GM12878 (cell line): ENCODE measurements around the gene PRR18. TPM values are rescaled to one million over a fixed set of nuclear protein-coding genes. Genes with fewer than 3 reads are reported as not detected.

Experiments
- ATAC-seq: fragments of 200-7000 bp; cut with Tn5 transposase; 3 replicates; pipeline ENCODE4 v1.9.1; 2020; ENCODE audit warnings: mild to moderate bottlenecking, moderate library complexity
- BruUV-seq: library from RNA; stranded (reverse); fragments of 400-500 nt; replicated peaks from 2 replicates; lab custom pipeline; 2021; lab: Mats Ljungman, UMichigan
- CTCF ChIA-PET: fragments of 300-600 bp; sonication (Branson Sonifier 250); formaldehyde crosslinking; extraction: SDS; loops from one replicate; lab custom pipeline; 2021; ENCODE audit warnings: inconsistent platforms; lab: Yijun Ruan, JAX
- POLR2A ChIA-PET: fragments of 350-600 bp; formaldehyde crosslinking; extraction: SDS; loops from one replicate; lab custom pipeline; 2021; ENCODE audit warnings: inconsistent platforms; lab: Charles Lee
- RAD21 ChIA-PET: fragments of 300-600 bp; sonication (Branson Sonifier 250); formaldehyde crosslinking; loops from one replicate; lab custom pipeline; 2023; ENCODE audit warnings: antibody characterized with exemption; ENCODE audit not compliant: unreplicated experiment; lab: Charles Lee
- SMC1A ChIA-PET: fragments of 300-600 bp; sonication (Branson Sonifier 250); formaldehyde crosslinking; loops from one replicate; lab custom pipeline; 2023; ENCODE audit not compliant: unreplicated experiment, uncharacterized antibody; lab: Charles Lee
- DNase-seq: peaks from one replicate; pipeline ENCODE4 v3.0.0-alpha.2; 2011; ENCODE audit warnings: low read depth, low spot score
- FAIRE-seq: peaks from 3 replicates; lab custom pipeline; 2011; peaks lifted over from hg19 to GRCh38; lab: Jason Lieb, UNC
- H2AFZ ChIP-seq: 2 replicates; pipeline ENCODE4 v1.6.0; 2011; ENCODE audit warnings: low read depth, low read length, control low read depth; ENCODE audit not compliant: control insufficient read depth
- H3K27ac ChIP-seq: 2 replicates; pipeline ENCODE4 v1.5.1; 2011; ENCODE audit warnings: control low read depth; ENCODE audit not compliant: control insufficient read depth, insufficient read depth
- H3K27me3 ChIP-seq, 2 experiments: replicated peaks in 1 of 2; 2 replicates each; pipeline versions ENCODE4 v1.6.0 to v1.6.1; 2011; ENCODE audit warnings: low read length in 1 of 2; ENCODE audit not compliant: control insufficient read depth in 2 of 2, insufficient read depth in 2 of 2
- H3K36me3 ChIP-seq, 2 experiments: 2 replicates each; pipeline ENCODE4 v1.5.1; 2011; ENCODE audit warnings: low read length in 1 of 2; ENCODE audit not compliant: control insufficient read depth in 2 of 2, insufficient read depth in 2 of 2
- H3K4me1 ChIP-seq: 2 replicates; pipeline ENCODE4 v1.6.1; 2011; ENCODE audit warnings: mild to moderate bottlenecking, low read length, moderate library complexity, mixed read lengths; ENCODE audit not compliant: control insufficient read depth, insufficient read depth
- H3K4me2 ChIP-seq: 2 replicates; pipeline ENCODE4 v1.6.0; 2011; ENCODE audit warnings: control low read depth; ENCODE audit not compliant: control insufficient read depth, insufficient read depth
- H3K4me3 ChIP-seq: fragments of 200-600 bp; sonication (generic); 2 replicates; pipeline ENCODE4 v1.5.1; 2016
- H3K79me2 ChIP-seq: 2 replicates; pipeline ENCODE4 v1.6.0; 2011; ENCODE audit warnings: low read length; ENCODE audit not compliant: control insufficient read depth, insufficient read depth
- H3K9ac ChIP-seq: 2 replicates; pipeline ENCODE4 v1.8.0; 2011; ENCODE audit warnings: low read length, control low read depth, mixed read lengths; ENCODE audit not compliant: control insufficient read depth, insufficient read depth
- H3K9me3 ChIP-seq: replicated peaks from 3 replicates; pipeline ENCODE4 v1.5.1; 2011; ENCODE audit warnings: mild to moderate bottlenecking, low read length; ENCODE audit not compliant: control insufficient read depth, insufficient read depth
- H4K20me1 ChIP-seq: 2 replicates; pipeline ENCODE4 v1.6.0; 2011; ENCODE audit not compliant: control insufficient read depth, insufficient read depth
- EED ChIP-seq: sonication (generic); IDR thresholded peaks from 2 replicates; pipeline ENCODE4 v1.6.1; 2016; ENCODE audit warnings: antibody characterized with exemption, low read depth
- FOS ChIP-seq: IDR thresholded peaks from 3 replicates; pipeline ENCODE4 v1.6.1; 2011; ENCODE audit warnings: borderline replicate concordance; ENCODE audit not compliant: insufficient read length; ENCODE audit errors: extremely low read depth
- GATAD2B ChIP-seq: fragments of 450-650 bp; conservative IDR thresholded peaks from 2 replicates; pipeline ENCODE4 v1.6.1; 2017; ENCODE audit warnings: low read depth, mild to moderate bottlenecking, moderate library complexity
- IKZF1 ChIP-seq: fragments of 450-650 bp; conservative IDR thresholded peaks from 2 replicates; pipeline ENCODE4 v1.6.1; 2017; ENCODE audit warnings: antibody characterized with exemption, mild to moderate bottlenecking
- NRF1 ChIP-seq: conservative IDR thresholded peaks from 2 replicates; pipeline ENCODE4 v1.6.1; 2011; ENCODE audit warnings: mild to moderate bottlenecking, low read depth, low read length, improper control_type of control experiment
- POLR2A ChIP-seq: IDR thresholded peaks from 2 replicates; pipeline ENCODE4 v1.6.1; 2011; ENCODE audit warnings: low read depth, mild to moderate bottlenecking, low read length
- SREBF2 ChIP-seq: IDR thresholded peaks from 2 replicates; pipeline ENCODE4 v1.6.1; 2012; ENCODE audit warnings: mild to moderate bottlenecking, low read length
- ZBED1 ChIP-seq: IDR thresholded peaks from 2 replicates; pipeline ENCODE4 v1.6.1; 2016; ENCODE audit warnings: borderline replicate concordance
- ZSCAN29 ChIP-seq: fragments of 450-650 bp; IDR thresholded peaks from 2 replicates; pipeline ENCODE4 v1.6.1; 2017; ENCODE audit warnings: mild to moderate bottlenecking, moderate library complexity
- ZZZ3 ChIP-seq: IDR thresholded peaks from 2 replicates; pipeline ENCODE4 v1.6.1; 2011; ENCODE audit warnings: low read depth; ENCODE audit not compliant: control insufficient read depth, insufficient read length
- WGBS: methylation state at CpG from one replicate; pipeline ENCODE4 v1.1.6; 2016; ENCODE audit warnings: low lambda C conversion rate; ENCODE audit not compliant: insufficient replicate concordance, insufficient coverage; ENCODE audit errors: missing lambda C conversion rate; 5-methylcytosine and 5-hydroxymethylcytosine counted together
- in situ Hi-C: fragments of 300-500 bp; cut with MboI; formaldehyde crosslinking; loops from 9 replicates; pipeline ENCODE4 v1.14.3; 2018; ENCODE audit warnings: mixed read lengths
- intact Hi-C: fragments of 100-400 bp; cut with micrococcal nuclease; formaldehyde crosslinking; loops from one replicate; pipeline ENCODE4 v1.14.2; 2022; ENCODE audit not compliant: unreplicated experiment
- polyA plus RNA-seq, 11 experiments: library from polyadenylated mRNA; depleted of rRNA in 4 of 11; unstranded in 6 of 11; stranded (reverse) in 5 of 11; fragments of >200 nt; fragmentation: Nextera tagmentation in 4 of 11; fragmentation: Illumina TruSeq in 1 of 11; extraction: Ambion mirVana in 4 of 11; extraction: Trizol in 1 of 11; gene quantifications; 1 replicate in 1 of 11; 2 replicates in 10 of 11; pipeline versions ENCODE4 v1.2.1 to v1.2.3, GENCODE V29; 2011 to 2016; ENCODE audit warnings: inconsistent platforms in 2 of 11, missing spikeins in 2 of 11, low read depth in 1 of 11
- total RNA-seq, 4 experiments: library from RNA; depleted of rRNA in 3 of 4; stranded (reverse); fragments of >200 nt in 3 of 4; fragmentation: Illumina TruSeq in 1 of 4; extraction: Trizol in 1 of 4; gene quantifications; 2 replicates each; pipeline versions ENCODE4 v1.2.1 to v1.2.3, GENCODE V29; 2013 to 2021
- TF ChIP-seq, protein P1 (sequence below): fragments of 450-650 bp; IDR thresholded peaks from 2 replicates; pipeline ENCODE4 v1.6.1; 2017; ENCODE audit warnings: borderline replicate concordance
- TF ChIP-seq, protein P2 (sequence below): fragments of 450-650 bp; IDR thresholded peaks from 2 replicates; pipeline ENCODE4 v1.6.1; 2016; ENCODE audit warnings: mild to moderate bottlenecking
- TF ChIP-seq, protein P3 (sequence below): fragments of 450-650 bp; IDR thresholded peaks from 2 replicates; pipeline ENCODE4 v1.6.1; 2017; ENCODE audit warnings: low read depth, mild to moderate bottlenecking, moderate library complexity
- TF ChIP-seq, protein P4 (sequence below): IDR thresholded peaks from 2 replicates; pipeline ENCODE4 v1.6.1; 2012; ENCODE audit warnings: mild to moderate bottlenecking, low read depth, low read length

PRR18 gene
- total and polyA plus RNA-seq, 10 of the 15 experiments (the other 5 are each of a cell fraction or from before 2014, with no cell fraction given), result 0.13 to 8.2 (median 1.6) TPM

DNA sequence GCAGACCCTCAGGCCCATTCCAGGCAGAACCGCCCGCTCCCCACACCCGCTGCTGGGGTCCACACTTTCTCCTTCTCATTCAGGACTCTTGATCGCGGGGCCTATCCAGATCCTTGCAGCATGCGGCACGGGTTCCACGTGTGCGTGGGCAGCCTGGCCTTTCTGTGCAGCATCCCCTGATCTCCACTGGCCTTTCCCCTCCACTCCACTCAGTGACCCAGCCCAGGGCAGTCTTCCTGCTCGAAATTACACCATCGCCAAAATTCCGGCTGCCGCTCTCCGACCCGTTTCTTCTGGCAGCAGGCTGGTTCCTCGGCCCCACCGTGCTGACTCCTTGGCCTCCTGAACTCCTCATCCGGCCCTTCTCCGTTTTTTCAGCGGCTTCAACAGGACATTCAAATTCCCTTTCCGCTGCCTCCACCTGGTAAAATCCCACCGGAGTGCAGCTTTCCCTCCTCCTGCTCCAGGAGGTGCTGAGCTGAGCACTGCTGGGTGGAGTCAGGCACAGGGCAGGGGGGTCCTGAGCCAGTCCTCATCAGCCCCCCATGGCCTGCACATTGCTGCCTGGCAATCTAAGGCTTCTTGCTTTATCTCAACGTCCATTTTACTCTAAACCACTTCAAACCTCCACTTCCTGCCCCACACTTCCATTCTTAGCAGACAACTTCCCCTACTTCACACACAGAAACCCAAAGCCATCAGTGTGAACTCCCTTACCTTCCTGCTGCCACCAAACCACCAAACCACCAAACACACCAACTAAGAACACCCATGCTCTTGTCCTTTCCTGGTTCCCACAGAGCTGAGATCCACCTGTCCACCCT is 25.2 kb upstream of the PRR18 start:
- TSS peak; percentile 11 for BruUV-seq
- POLR2A ChIA-PET, result interaction anchor here (0.7 to 2.0 kb wide), 5 partner anchors 10 to 57 kb away, joined by 3 to 7 read pairs (median 5); no protein-coding TSS in a partner anchor
- no peaks in the 10 kb centered on the region for H4K20me1 ChIP-seq
- H3K79me2 ChIP-seq, result peaks cover 100% of the 10 kb centered on the region
- H3K9ac ChIP-seq, result peak overlapping the region; percentile 11
- FAIRE-seq (peak; percentile 52), ATAC-seq (peak; percentile 64), DNase-seq (peak; percentile 73)
- CTCF ChIA-PET, result interaction anchor here (1.4 to 4.7 kb wide), 3 partner anchors 20 to 57 kb away, joined by 6 to 45 read pairs (median 6); no protein-coding TSS in a partner anchor
- intact Hi-C loops (loop anchor here (2.0 to 10.0 kb wide), 2 partner anchors 55 to 761 kb away; no protein-coding TSS in a partner anchor), in situ Hi-C loops (loop anchor here (5.0 kb wide), 1 partner anchor 49 kb away; the partner anchor contains the start of gene MPC1)
- H3K27ac ChIP-seq, result peak overlapping the region; percentile 93
- H3K27me3 ChIP-seq, result no peaks in the 10 kb centered on the region
- peaks cover 8 to 20% of the 10 kb centered on the region in 2 experiments for H3K36me3 ChIP-seq
- 66% methylated on average over 23 of the region's 23 CpGs for WGBS
- RAD21 ChIA-PET, result interaction anchor here (0.9 to 5.3 kb wide), 4 partner anchors 7 to 47 kb away, joined by 3 to 43 read pairs (median 19); partner anchors contain the start of genes PRR18 and SFT2D1
- peaks cover 43% of the 10 kb centered on the region for H3K4me1 ChIP-seq
- H3K9me3 ChIP-seq, result no peaks in the 10 kb centered on the region; the same call in 2 of the 3 replicates
- peak overlapping the region; percentile 90 for H3K4me2 ChIP-seq
- no peak overlapping the region for H2AFZ ChIP-seq
- SMC1A ChIA-PET, result interaction anchor here (1.5 to 4.9 kb wide), 2 partner anchors 20 to 47 kb away, joined by 9 to 39 read pairs; no protein-coding TSS in a partner anchor
- H3K4me3 ChIP-seq, result peak overlapping the region; percentile 34; the same call in 1 of the 2 replicates
- TF ChIP-seq IKZF1, result peak; percentile 67; the same call in 1 of the 2 replicates
- TF ChIP-seq, protein P1, sequence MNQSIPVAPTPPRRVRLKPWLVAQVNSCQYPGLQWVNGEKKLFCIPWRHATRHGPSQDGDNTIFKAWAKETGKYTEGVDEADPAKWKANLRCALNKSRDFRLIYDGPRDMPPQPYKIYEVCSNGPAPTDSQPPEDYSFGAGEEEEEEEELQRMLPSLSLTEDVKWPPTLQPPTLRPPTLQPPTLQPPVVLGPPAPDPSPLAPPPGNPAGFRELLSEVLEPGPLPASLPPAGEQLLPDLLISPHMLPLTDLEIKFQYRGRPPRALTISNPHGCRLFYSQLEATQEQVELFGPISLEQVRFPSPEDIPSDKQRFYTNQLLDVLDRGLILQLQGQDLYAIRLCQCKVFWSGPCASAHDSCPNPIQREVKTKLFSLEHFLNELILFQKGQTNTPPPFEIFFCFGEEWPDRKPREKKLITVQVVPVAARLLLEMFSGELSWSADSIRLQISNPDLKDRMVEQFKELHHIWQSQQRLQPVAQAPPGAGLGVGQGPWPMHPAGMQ, result no peak
- TF ChIP-seq, protein P2, sequence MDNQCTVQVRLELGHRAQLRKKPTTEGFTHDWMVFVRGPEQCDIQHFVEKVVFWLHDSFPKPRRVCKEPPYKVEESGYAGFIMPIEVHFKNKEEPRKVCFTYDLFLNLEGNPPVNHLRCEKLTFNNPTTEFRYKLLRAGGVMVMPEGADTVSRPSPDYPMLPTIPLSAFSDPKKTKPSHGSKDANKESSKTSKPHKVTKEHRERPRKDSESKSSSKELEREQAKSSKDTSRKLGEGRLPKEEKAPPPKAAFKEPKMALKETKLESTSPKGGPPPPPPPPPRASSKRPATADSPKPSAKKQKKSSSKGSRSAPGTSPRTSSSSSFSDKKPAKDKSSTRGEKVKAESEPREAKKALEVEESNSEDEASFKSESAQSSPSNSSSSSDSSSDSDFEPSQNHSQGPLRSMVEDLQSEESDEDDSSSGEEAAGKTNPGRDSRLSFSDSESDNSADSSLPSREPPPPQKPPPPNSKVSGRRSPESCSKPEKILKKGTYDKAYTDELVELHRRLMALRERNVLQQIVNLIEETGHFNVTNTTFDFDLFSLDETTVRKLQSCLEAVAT, result peak; percentile 95
- no peak for TF ChIP-seq FOS
- TF ChIP-seq GATAD2B, result no peak
- no peak for TF ChIP-seq SREBF2
- TF ChIP-seq EED, result peak; percentile 16; the same call in 1 of the 2 replicates
- TF ChIP-seq, protein P3, sequence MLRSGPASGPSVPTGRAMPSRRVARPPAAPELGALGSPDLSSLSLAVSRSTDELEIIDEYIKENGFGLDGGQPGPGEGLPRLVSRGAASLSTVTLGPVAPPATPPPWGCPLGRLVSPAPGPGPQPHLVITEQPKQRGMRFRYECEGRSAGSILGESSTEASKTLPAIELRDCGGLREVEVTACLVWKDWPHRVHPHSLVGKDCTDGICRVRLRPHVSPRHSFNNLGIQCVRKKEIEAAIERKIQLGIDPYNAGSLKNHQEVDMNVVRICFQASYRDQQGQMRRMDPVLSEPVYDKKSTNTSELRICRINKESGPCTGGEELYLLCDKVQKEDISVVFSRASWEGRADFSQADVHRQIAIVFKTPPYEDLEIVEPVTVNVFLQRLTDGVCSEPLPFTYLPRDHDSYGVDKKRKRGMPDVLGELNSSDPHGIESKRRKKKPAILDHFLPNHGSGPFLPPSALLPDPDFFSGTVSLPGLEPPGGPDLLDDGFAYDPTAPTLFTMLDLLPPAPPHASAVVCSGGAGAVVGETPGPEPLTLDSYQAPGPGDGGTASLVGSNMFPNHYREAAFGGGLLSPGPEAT, result peak; percentile 81
- no peak for TF ChIP-seq NRF1
- no peak for TF ChIP-seq ZZZ3
- TF ChIP-seq, protein P4, sequence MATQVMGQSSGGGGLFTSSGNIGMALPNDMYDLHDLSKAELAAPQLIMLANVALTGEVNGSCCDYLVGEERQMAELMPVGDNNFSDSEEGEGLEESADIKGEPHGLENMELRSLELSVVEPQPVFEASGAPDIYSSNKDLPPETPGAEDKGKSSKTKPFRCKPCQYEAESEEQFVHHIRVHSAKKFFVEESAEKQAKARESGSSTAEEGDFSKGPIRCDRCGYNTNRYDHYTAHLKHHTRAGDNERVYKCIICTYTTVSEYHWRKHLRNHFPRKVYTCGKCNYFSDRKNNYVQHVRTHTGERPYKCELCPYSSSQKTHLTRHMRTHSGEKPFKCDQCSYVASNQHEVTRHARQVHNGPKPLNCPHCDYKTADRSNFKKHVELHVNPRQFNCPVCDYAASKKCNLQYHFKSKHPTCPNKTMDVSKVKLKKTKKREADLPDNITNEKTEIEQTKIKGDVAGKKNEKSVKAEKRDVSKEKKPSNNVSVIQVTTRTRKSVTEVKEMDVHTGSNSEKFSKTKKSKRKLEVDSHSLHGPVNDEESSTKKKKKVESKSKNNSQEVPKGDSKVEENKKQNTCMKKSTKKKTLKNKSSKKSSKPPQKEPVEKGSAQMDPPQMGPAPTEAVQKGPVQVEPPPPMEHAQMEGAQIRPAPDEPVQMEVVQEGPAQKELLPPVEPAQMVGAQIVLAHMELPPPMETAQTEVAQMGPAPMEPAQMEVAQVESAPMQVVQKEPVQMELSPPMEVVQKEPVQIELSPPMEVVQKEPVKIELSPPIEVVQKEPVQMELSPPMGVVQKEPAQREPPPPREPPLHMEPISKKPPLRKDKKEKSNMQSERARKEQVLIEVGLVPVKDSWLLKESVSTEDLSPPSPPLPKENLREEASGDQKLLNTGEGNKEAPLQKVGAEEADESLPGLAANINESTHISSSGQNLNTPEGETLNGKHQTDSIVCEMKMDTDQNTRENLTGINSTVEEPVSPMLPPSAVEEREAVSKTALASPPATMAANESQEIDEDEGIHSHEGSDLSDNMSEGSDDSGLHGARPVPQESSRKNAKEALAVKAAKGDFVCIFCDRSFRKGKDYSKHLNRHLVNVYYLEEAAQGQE, result no peak
- TF ChIP-seq ZBED1, result no peak; the same call in 1 of the 2 replicates
- peak; percentile 40; the same call in 1 of the 2 replicates for TF ChIP-seq POLR2A
- no peak for TF ChIP-seq ZSCAN29
